HepG2 (cell line): ENCODE measurements around the gene C11orf86. TPM values are rescaled to one million over a fixed set of nuclear protein-coding genes. Genes with fewer than 3 reads are reported as not detected.

ENCODE experiments used
- ATAC-seq: fragments of 200-7000 bp; cut with Tn5 transposase; 3 replicates; pipeline ENCODE4 v1.9.1; 2020; ENCODE audit warnings: mild to moderate bottlenecking, moderate library complexity
- BruUV-seq: library from RNA; stranded (reverse); fragments of 400-500 nt; replicated peaks from 2 replicates; lab custom pipeline; 2021; lab: Mats Ljungman, UMichigan
- CTCF ChIA-PET: fragments of 300-600 bp; formaldehyde crosslinking; extraction: SDS; loops from one replicate; lab custom pipeline; 2021; ENCODE audit warnings: low total read pairs, inconsistent platforms, low intra/inter-chr PET ratio; lab: Yijun Ruan, JAX
- POLR2A ChIA-PET: fragments of 350-600 bp; sonication (Branson Sonifier 250); formaldehyde crosslinking; loops from one replicate; lab custom pipeline; 2020; ENCODE audit warnings: antibody characterized with exemption, inconsistent platforms; lab: Yijun Ruan, JAX
- DNase-seq: peaks from one replicate; pipeline ENCODE4 v3.0.0-alpha.2; 2015; ENCODE audit warnings: low spot score
- FAIRE-seq: peaks from 3 replicates; lab custom pipeline; 2011; peaks lifted over from hg19 to GRCh38; lab: Jason Lieb, UNC
- H2AFZ ChIP-seq: one replicate; pipeline ENCODE4 v1.6.1; 2011; ENCODE audit warnings: low read length, inconsistent platforms
- H3K27ac ChIP-seq: fragments of 300-600 bp; 3 replicates; pipeline ENCODE4 v1.8.0; 2011; ENCODE audit warnings: mixed run types, mild to moderate bottlenecking, mixed read lengths, low read length, inconsistent platforms; ENCODE audit not compliant: insufficient read depth; ENCODE audit errors: extremely low read length
- H3K27me3 ChIP-seq, 2 experiments: fragments of 200-600 bp in 1 of 2; 2 replicates in 1 of 2; 3 replicates in 1 of 2; pipeline versions ENCODE4 v1.6.0 to v1.8.0; 2011; ENCODE audit warnings: low read length in 2 of 2, mild to moderate bottlenecking in 2 of 2, moderate library complexity in 2 of 2, inconsistent platforms in 1 of 2; ENCODE audit not compliant: insufficient read depth in 2 of 2, control insufficient read depth in 1 of 2
- H3K36me3 ChIP-seq, 2 experiments: fragments of 200-600 bp in 1 of 2; replicated peaks in 1 of 2; 2 replicates in 1 of 2; 3 replicates in 1 of 2; pipeline versions ENCODE4 v1.5.1 to v1.8.0; 2011; ENCODE audit warnings: low read length in 2 of 2, inconsistent platforms in 1 of 2; ENCODE audit not compliant: insufficient read depth in 2 of 2, control insufficient read depth in 1 of 2
- H3K4me1 ChIP-seq: 2 replicates; pipeline ENCODE4 v1.5.1; 2012; ENCODE audit warnings: low read length, inconsistent platforms; ENCODE audit not compliant: insufficient read depth
- H3K4me2 ChIP-seq: 2 replicates; pipeline ENCODE4 v1.6.0; 2011; ENCODE audit warnings: low read depth, low read length, inconsistent platforms
- H3K4me3 ChIP-seq, 3 experiments: fragments of 200-600 bp in 1 of 3; sonication (generic), shearing (Covaris generic) in 1 of 3; replicated peaks in 1 of 3; 2 replicates each; pipeline ENCODE4 v1.5.1; 2011 to 2016; ENCODE audit warnings: low read length in 3 of 3, inconsistent platforms in 2 of 3, low read depth in 2 of 3, mild to moderate bottlenecking in 2 of 3, control low read depth in 1 of 3, mixed read lengths in 1 of 3; ENCODE audit not compliant: insufficient read depth in 1 of 3
- H3K79me2 ChIP-seq: one replicate; pipeline ENCODE4 v1.6.1; 2011; ENCODE audit warnings: low read length, inconsistent platforms; ENCODE audit not compliant: insufficient read depth
- H3K9ac ChIP-seq: 2 replicates; pipeline ENCODE4 v1.6.0; 2011; ENCODE audit warnings: mild to moderate bottlenecking, low read depth, low read length, inconsistent platforms; ENCODE audit not compliant: insufficient read depth
- H3K9me3 ChIP-seq: 2 replicates; pipeline ENCODE4 v1.5.1; 2012; ENCODE audit warnings: mild to moderate bottlenecking, low read length
- H4K20me1 ChIP-seq: 2 replicates; pipeline ENCODE4 v1.6.0; 2011; ENCODE audit warnings: inconsistent platforms, mild to moderate bottlenecking, low read length, moderate library complexity; ENCODE audit not compliant: insufficient read depth
- ATF5 ChIP-seq: sonication (generic); formaldehyde crosslinking; IDR thresholded peaks from 2 replicates; pipeline ENCODE4 v1.4.0; 2020; ENCODE audit warnings: mild to moderate bottlenecking, low read depth, missing genetic modification reagents
- CTCF ChIP-seq: sonication (generic); formaldehyde crosslinking; IDR thresholded peaks from 2 replicates; pipeline ENCODE4 v1.5.0; 2020; ENCODE audit warnings: mild to moderate bottlenecking, missing genetic modification reagents, moderate library complexity
- EHMT2 ChIP-seq: fragments of 200-600 bp; sonication (generic); IDR thresholded peaks from 2 replicates; pipeline ENCODE4 v1.7.0; 2017; ENCODE audit warnings: antibody characterized with exemption, low read depth, low read length, borderline replicate concordance
- ESRRA ChIP-seq: sonication (generic); formaldehyde crosslinking; IDR thresholded peaks from 2 replicates; pipeline ENCODE4 v1.5.1; 2020; ENCODE audit warnings: mild to moderate bottlenecking, low read depth, missing genetic modification reagents
- MNT ChIP-seq: fragments of 450-650 bp; IDR thresholded peaks from 2 replicates; pipeline ENCODE4 v1.6.1; 2016
- SAP130 ChIP-seq: IDR thresholded peaks from 2 replicates; pipeline ENCODE4 v1.6.1; 2016; ENCODE audit warnings: low read depth
- STAG1 ChIP-seq: sonication (generic); formaldehyde crosslinking; IDR thresholded peaks from 2 replicates; pipeline ENCODE4 v1.4.0; 2020; ENCODE audit warnings: missing genetic modification reagents
- ZNF256 ChIP-seq: sonication (generic); formaldehyde crosslinking; conservative IDR thresholded peaks from 2 replicates; pipeline ENCODE4 v1.4.0; 2020; ENCODE audit warnings: missing genetic modification reagents
- ZNF280D ChIP-seq: sonication (generic); formaldehyde crosslinking; IDR thresholded peaks from 2 replicates; pipeline ENCODE4 v1.5.1; 2020; ENCODE audit warnings: mild to moderate bottlenecking, missing genetic modification reagents
- ZNF350 ChIP-seq: sonication (generic); formaldehyde crosslinking; IDR thresholded peaks from 2 replicates; pipeline ENCODE4 v1.4.0; 2020; ENCODE audit warnings: mild to moderate bottlenecking, low read depth, missing genetic modification reagents, borderline replicate concordance
- ZNF546 ChIP-seq: sonication (generic); formaldehyde crosslinking; conservative IDR thresholded peaks from 2 replicates; pipeline ENCODE4 v1.8.1; 2023; ENCODE audit warnings: mild to moderate bottlenecking, missing genetic modification reagents
- WGBS: methylation state at CpG from one replicate; pipeline ENCODE4 v1.1.6; 2017; ENCODE audit warnings: low lambda C conversion rate; 5-methylcytosine and 5-hydroxymethylcytosine counted together
- in situ Hi-C: cut with HindIII; loops from 2 replicates; pipeline ENCODE4 v1.10.0; 2017; ENCODE audit warnings: low pct_unique_long_range_greater_than_20kb; ENCODE audit not compliant: extremely low pct_ligation_motif_present
- intact Hi-C: fragments of 100-400 bp; cut with micrococcal nuclease; formaldehyde crosslinking; loops from one replicate; pipeline ENCODE4 v1.10.0; 2022; ENCODE audit not compliant: unreplicated experiment
- polyA plus RNA-seq, 8 experiments: library from polyadenylated mRNA; depleted of rRNA in 3 of 8; stranded (reverse) in 7 of 8; unstranded in 1 of 8; fragments of >200 nt; fragmentation: Illumina TruSeq in 4 of 8; extraction: Trizol in 4 of 8; gene quantifications; 2 replicates each; pipeline versions ENCODE4 v1.2.1 to v1.2.3, GENCODE V29; 2011 to 2016; ENCODE audit warnings: low read depth in 4 of 8, missing spikeins in 1 of 8, mixed read lengths in 1 of 8; ENCODE audit not compliant: insufficient read depth in 1 of 8
- total RNA-seq, 5 experiments: library from RNA; depleted of rRNA; stranded (reverse); fragments of >200 nt; fragmentation: Illumina TruSeq; extraction: Trizol; gene quantifications; 2 replicates each; pipeline ENCODE4 v1.2.3, GENCODE V29; 2016; ENCODE audit warnings: low read depth in 1 of 5

Gene C11orf86
- total and polyA plus RNA-seq, 2 of the 13 experiments (the other 11 are each of a cell fraction or from before 2014, with no cell fraction given), result 0.11 to 0.18 TPM

GRCh38 chr11:66951135-66951534 lies 24.0 kb upstream of the C11orf86 start:
- in situ Hi-C loops, result no loop called here
- DNase-seq, result no peak
- CTCF ChIA-PET, result no interaction called here
- H4K20me1 ChIP-seq, result no peaks in the 10 kb centered on the region
- no peak overlapping the region for H2AFZ ChIP-seq
- no peak for TF ChIP-seq ESRRA (CRISPR knock-in tag)
- TF ChIP-seq SAP130 (CRISPR knock-in tag), result peak; percentile 22; the same call in 1 of the 2 replicates
- TF ChIP-seq CTCF (CRISPR knock-in tag), result peak; percentile 34; the same call in 1 of the 2 replicates
- peak; percentile 20 for TF ChIP-seq STAG1
- TF ChIP-seq, all 625 proteins: peak for 3
- Histone ChIP-seq H3K9ac (no peak overlapping the region), H3K9me3 (no peaks in the 10 kb centered on the region), H3K4me3 (no peak overlapping the region), H3K36me3 (peaks cover 0 to 2% of the 10 kb centered on the region in 2 experiments; a peak in 2 of 5 replicates), H3K79me2 (no peaks in the 10 kb centered on the region), H3K4me1 (peaks cover 27% of the 10 kb centered on the region), H3K27ac (peak overlapping the region; percentile 26), H3K4me2 (no peak overlapping the region), H3K27me3 (no peaks in the 10 kb centered on the region)
- ATAC-seq, result peak; percentile 77
- no TSS peak for BruUV-seq
- POLR2A ChIA-PET, result interaction anchor here (1.2 to 2.2 kb wide), 2 partner anchors 14 to 45 kb away, joined by 3 to 8 read pairs; no protein-coding TSS in a partner anchor
- WGBS, result 94% methylated on average over 8 of the region's 10 CpGs
- no peak for FAIRE-seq
- intact Hi-C loops, result no loop called here

- H3K9me3 ChIP-seq, result no peaks in the 10 kb centered on the region
- no peak overlapping the region for H3K4me2 ChIP-seq
- FAIRE-seq (no peak), DNase-seq (no peak), ATAC-seq (no peak)
- peaks cover 0 to 2% of the 10 kb centered on the region in 2 experiments; a peak in 2 of 5 replicates for H3K36me3 ChIP-seq
- H4K20me1 ChIP-seq, result no peaks in the 10 kb centered on the region
- POLR2A ChIA-PET, result interaction anchor here (2.2 kb wide), 1 partner anchor 46 kb away, joined by 8 read pairs; no protein-coding TSS in a partner anchor
- no peaks in the 10 kb centered on the region for H3K27me3 ChIP-seq
- H3K27ac ChIP-seq, result no peak overlapping the region
- in situ Hi-C loops, result no loop called here
- BruUV-seq, result no TSS peak
- peaks cover 35% of the 10 kb centered on the region for H3K4me1 ChIP-seq
- no peak overlapping the region for H3K9ac ChIP-seq
- CTCF ChIA-PET, result no interaction called here
- intact Hi-C loops, result no loop called here
- H3K79me2 ChIP-seq, result no peaks in the 10 kb centered on the region
- WGBS, result 94% methylated on average over 7 of the region's 7 CpGs
- no peak overlapping the region for H3K4me3 ChIP-seq
- no peak overlapping the region for H2AFZ ChIP-seq
- TF ChIP-seq ATF5 (no peak), ZNF350 (CRISPR knock-in tag) (no peak), ZNF280D (CRISPR knock-in tag) (no peak), MNT (no peak), ZNF256 (no peak), ZNF546 (CRISPR knock-in tag) (no peak), EHMT2 (no peak)
These were observed 23.2 kb upstream of the C11orf86 start for GRCh38 chr11:66951927-66952337.
